Measurements from ENCODE around the gene GID8. TPM values are rescaled to one million over a fixed set of nuclear protein-coding genes. Genes with fewer than 3 reads are reported as not detected.
"Not testable (repeated sequence)": the region's sequence is repeated elsewhere in the genome, so short reads cannot be mapped to it uniquely, and the experiment has no call there.

Gene GID8
- total RNA-seq, 3 donors from 2014 or later, result 42.7 to 52.9 (median 47.4) TPM

GRCh38 chr20:62959998-62960436 lies 22.1 kb downstream of the GID8 start:
- H3K9me3 Mint-ChIP-seq, result no peaks in the 10 kb centered on the region
- ATAC-seq, result no peak
- no peak overlapping the region for H3K4me3 Mint-ChIP-seq
- no peaks in the 10 kb centered on the region for H3K36me3 Mint-ChIP-seq (ENCODE audit: insufficient read depth)
- peaks cover 6% of the 10 kb centered on the region for H3K4me1 Mint-ChIP-seq (ENCODE audit: low read depth)
- DNase-seq, result no peak
- H3K27me3 Mint-ChIP-seq (ENCODE audit: low read depth), result no peaks in the 10 kb centered on the region

- not testable (repeated sequence) for H3K9me3 Mint-ChIP-seq; H3K4me1 Mint-ChIP-seq (ENCODE audit: low read depth); DNase-seq; H3K36me3 Mint-ChIP-seq (ENCODE audit: insufficient read depth); H3K27me3 Mint-ChIP-seq (ENCODE audit: low read depth); H3K4me3 Mint-ChIP-seq; ATAC-seq
Observed at GRCh38 chr20:62960446-62961309, 22.7 kb downstream of the GID8 start.

GRCh38 chr20:62961310-62961783 lies 23.4 kb downstream of the GID8 start:
- H3K9me3 Mint-ChIP-seq, result no peaks in the 10 kb centered on the region
- ATAC-seq (no peak), DNase-seq (no peak)
- H3K4me1 Mint-ChIP-seq (ENCODE audit: low read depth), result peaks cover 6% of the 10 kb centered on the region
- no peak overlapping the region for H3K4me3 Mint-ChIP-seq
- H3K27me3 Mint-ChIP-seq (ENCODE audit: low read depth), result no peaks in the 10 kb centered on the region
- no peaks in the 10 kb centered on the region for H3K36me3 Mint-ChIP-seq (ENCODE audit: insufficient read depth)

- no peak for ATAC-seq
- H3K9me3 Mint-ChIP-seq, result no peaks in the 10 kb centered on the region
- no peaks in the 10 kb centered on the region for H3K36me3 Mint-ChIP-seq (ENCODE audit: insufficient read depth)
- H3K4me1 Mint-ChIP-seq (ENCODE audit: low read depth), result peaks cover 6% of the 10 kb centered on the region
- DNase-seq, result no peak
- H3K4me3 Mint-ChIP-seq, result no peak overlapping the region
- no peaks in the 10 kb centered on the region for H3K27me3 Mint-ChIP-seq (ENCODE audit: low read depth)
Observed at GRCh38 chr20:62961799-62962198, 23.9 kb downstream of the GID8 start.

GRCh38 chr20:62962221-62962879 lies 24.4 kb downstream of the GID8 start:
- DNase-seq, result no peak
- Mint-ChIP-seq H3K4me3 (no peak overlapping the region), H3K36me3 (ENCODE audit: insufficient read depth) (no peaks in the 10 kb centered on the region), H3K27me3 (ENCODE audit: low read depth) (no peaks in the 10 kb centered on the region), H3K4me1 (ENCODE audit: low read depth) (peaks cover 6% of the 10 kb centered on the region), H3K9me3 (no peaks in the 10 kb centered on the region)
- ATAC-seq, result no peak

- peaks cover 6% of the 10 kb centered on the region for H3K4me1 Mint-ChIP-seq (ENCODE audit: low read depth)
- no peak overlapping the region for H3K4me3 Mint-ChIP-seq
- H3K9me3 Mint-ChIP-seq, result no peaks in the 10 kb centered on the region
- no peaks in the 10 kb centered on the region for H3K27me3 Mint-ChIP-seq (ENCODE audit: low read depth)
- no peak for DNase-seq
- H3K36me3 Mint-ChIP-seq (ENCODE audit: insufficient read depth), result no peaks in the 10 kb centered on the region
- no peak for ATAC-seq
Observed at GRCh38 chr20:62962891-62963613, 25.1 kb downstream of the GID8 start.

- Mint-ChIP-seq H3K4me3 (no peak overlapping the region), H3K27me3 (ENCODE audit: low read depth) (no peaks in the 10 kb centered on the region), H3K4me1 (ENCODE audit: low read depth) (peaks cover 6% of the 10 kb centered on the region), H3K9me3 (no peaks in the 10 kb centered on the region), H3K36me3 (ENCODE audit: insufficient read depth) (no peaks in the 10 kb centered on the region)
- ATAC-seq (no peak), DNase-seq (no peak)
Observed at GRCh38 chr20:62963614-62964397, 25.9 kb downstream of the GID8 start.

GRCh38 chr20:62964700-62965099 lies 26.8 kb downstream of the GID8 start:
- Mint-ChIP-seq H3K9me3 (no peaks in the 10 kb centered on the region), H3K36me3 (ENCODE audit: insufficient read depth) (no peaks in the 10 kb centered on the region), H3K4me1 (ENCODE audit: low read depth) (peaks cover 4% of the 10 kb centered on the region), H3K4me3 (no peak overlapping the region), H3K27me3 (ENCODE audit: low read depth) (no peaks in the 10 kb centered on the region)
- DNase-seq (no peak), ATAC-seq (no peak)

GRCh38 chr20:62965363-62965771 lies 27.4 kb downstream of the GID8 start:
- Mint-ChIP-seq H3K27me3 (ENCODE audit: low read depth) (peaks cover 3% of the 10 kb centered on the region), H3K9me3 (no peaks in the 10 kb centered on the region), H3K4me1 (ENCODE audit: low read depth) (no peaks in the 10 kb centered on the region), H3K4me3 (no peak overlapping the region), H3K36me3 (ENCODE audit: insufficient read depth) (no peaks in the 10 kb centered on the region)
- no peak for ATAC-seq
- DNase-seq, result no peak

GRCh38 chr20:62966212-62967148 lies 28.5 kb downstream of the GID8 start:
- Mint-ChIP-seq H3K27me3 (ENCODE audit: low read depth) (peaks cover 8% of the 10 kb centered on the region), H3K4me3 (no peak overlapping the region), H3K9me3 (no peaks in the 10 kb centered on the region), H3K4me1 (ENCODE audit: low read depth) (peaks cover 2% of the 10 kb centered on the region), H3K36me3 (ENCODE audit: insufficient read depth) (no peaks in the 10 kb centered on the region)
- ATAC-seq (no peak), DNase-seq (no peak)

GRCh38 chr20:62967149-62967501 lies 29.2 kb downstream of the GID8 start:
- ATAC-seq (no peak), DNase-seq (no peak)
- peaks cover 14% of the 10 kb centered on the region for H3K27me3 Mint-ChIP-seq (ENCODE audit: low read depth)
- H3K4me3 Mint-ChIP-seq, result no peak overlapping the region
- H3K9me3 Mint-ChIP-seq, result no peaks in the 10 kb centered on the region
- H3K4me1 Mint-ChIP-seq (ENCODE audit: low read depth), result peaks cover 8% of the 10 kb centered on the region
- no peaks in the 10 kb centered on the region for H3K36me3 Mint-ChIP-seq (ENCODE audit: insufficient read depth)

- H3K36me3 Mint-ChIP-seq (ENCODE audit: insufficient read depth), result no peaks in the 10 kb centered on the region
- no peak overlapping the region for H3K4me3 Mint-ChIP-seq
- H3K27me3 Mint-ChIP-seq (ENCODE audit: low read depth), result peaks cover 18% of the 10 kb centered on the region
- no peak for DNase-seq
- H3K9me3 Mint-ChIP-seq, result no peaks in the 10 kb centered on the region
- no peak for ATAC-seq
- peaks cover 12% of the 10 kb centered on the region for H3K4me1 Mint-ChIP-seq (ENCODE audit: low read depth)
Observed at GRCh38 chr20:62967628-62968351, 29.8 kb downstream of the GID8 start.
